Adrenal gland (tissue), 12 donors: ENCODE data around the gene RGMB. TPM values are rescaled to one million over a fixed set of nuclear protein-coding genes. Genes with fewer than 3 reads are reported as not detected.

ENCODE experiments used
- DNase-seq, 7 donors: peaks; one replicate each; pipeline ENCODE4 v3.0.0-alpha.2; 2019 to 2020
- H3K27ac ChIP-seq, 5 donors: fragments of 200-600 bp; sonication (generic) in 4 of 5; 1 replicate in 3 of 5; 2 replicates in 2 of 5; pipeline versions ENCODE4 v1.5.1 to v1.8.0; 2016 to 2020; ENCODE audit warnings: mild to moderate bottlenecking in 1 of 5
- H3K27me3 ChIP-seq: fragments of 200-600 bp; 2 replicates; pipeline ENCODE4 v1.8.0; 2021
- H3K36me3 ChIP-seq, 2 donors: fragments of 200-600 bp; replicated peaks in 1 of 2; 1 replicate in 1 of 2; 2 replicates in 1 of 2; pipeline versions ENCODE4 v1.5.1 to v1.8.0; 2018 to 2022
- H3K4me1 ChIP-seq, 2 donors: fragments of 200-600 bp; replicated peaks in 1 of 2; 1 replicate in 1 of 2; 2 replicates in 1 of 2; pipeline versions ENCODE4 v1.5.1 to v1.8.0; 2018 to 2021
- H3K4me3 ChIP-seq, 4 donors: fragments of 200-600 bp; sonication (generic) in 3 of 4; one replicate each; pipeline ENCODE4 v1.5.1; 2016 to 2018
- H3K9me3 ChIP-seq, 3 donors: fragments of 200-600 bp; sonication (generic) in 1 of 3; replicated peaks in 1 of 3; 1 replicate in 2 of 3; 2 replicates in 1 of 3; pipeline versions ENCODE4 v1.5.1 to v1.8.0; 2016 to 2021
- POLR2A ChIP-seq, 2 donors: fragments of 450-650 bp; IDR thresholded peaks; one replicate each; pipeline ENCODE4 v1.6.1; 2017; ENCODE audit warnings: antibody characterized with exemption in 2 of 2, mild to moderate bottlenecking in 2 of 2, moderate library complexity in 1 of 2
- WGBS, 4 donors: extraction: QIAGEN DNeasy Blood & Tissue Kit in 2 of 4; methylation state at CpG; one replicate each; pipeline versions ENCODE4 v1.1.5 to v1.1.7; 2013 to 2017; 5-methylcytosine and 5-hydroxymethylcytosine counted together
- intact Hi-C, 2 donors: fragments of 100-400 bp; cut with DNase I; formaldehyde crosslinking; loops; one replicate each; pipeline versions ENCODE4 v1.14.1 to v1.15.0; 2022 to 2023
- polyA plus RNA-seq, 3 donors: library from polyadenylated mRNA; stranded (reverse); fragments of 200-250 nt in 2 of 3; fragments of 350-450 nt in 1 of 3; fragmentation: Illumina TruSeq in 1 of 3; extraction: RNeasy Lipid Tissue Mini Kit (QIAGEN cat#74804) in 1 of 3; gene quantifications; one replicate each; pipeline ENCODE4 v1.2.3, GENCODE V29; 2013 to 2014
- total RNA-seq, 9 donors: library from RNA; depleted of rRNA in 4 of 9; stranded (reverse); fragments of >200 nt in 4 of 9; fragments of 120-200 nt in 1 of 9; fragmentation: NEBNext Ultra II Directional in 1 of 9; extraction: Animal tissue kit (Norgen Biotek cat#: 25700) in 1 of 9; gene quantifications; one replicate each; pipeline versions ENCODE4 v1.1.0 to v1.2.4, GENCODE V29; 2013 to 2023
- TF ChIP-seq, protein P1 (sequence below), 6 experiments: fragments of 450-650 bp in 4 of 6; fragments of 200-600 bp in 2 of 6; sonication (generic) in 1 of 6; IDR thresholded peaks; 1 replicate in 5 of 6; 2 replicates in 1 of 6; pipeline versions ENCODE4 v1.5.1 to v1.8.0; 2016 to 2021; ENCODE audit warnings: antibody characterized with exemption in 6 of 6, mild to moderate bottlenecking in 2 of 6, moderate library complexity in 1 of 6
- donor health status: healthy with polysubstance abuse.
- donor health status: Bipolar disorder and iron deficiency.
- donor health status: DM: yes; HTN: yes; CAD: no.
- donor health status: DM: no; HTN: no; CAD: no.
- donor health status: DM: no; HTN: no; CAD: no.
- donor health status: DM: yes; HTN: yes; CAD: no.

RGMB gene
- total and polyA plus RNA-seq, 12 donors, result 1.0 to 14.4 (median 9.6) TPM

GRCh38 chr5:98753507-98753906 is 20.0 kb upstream of the RGMB start:
- Histone ChIP-seq H3K27me3 (no peaks in the 10 kb centered on the region), H3K4me1 (no peaks in the 10 kb centered on the region), H3K4me3 (no peak overlapping the region), H3K27ac (no peak overlapping the region), H3K9me3 (no peaks in the 10 kb centered on the region), H3K36me3 (no peaks in the 10 kb centered on the region)
- intact Hi-C loops, result no loop called here
- TF ChIP-seq, protein P1, sequence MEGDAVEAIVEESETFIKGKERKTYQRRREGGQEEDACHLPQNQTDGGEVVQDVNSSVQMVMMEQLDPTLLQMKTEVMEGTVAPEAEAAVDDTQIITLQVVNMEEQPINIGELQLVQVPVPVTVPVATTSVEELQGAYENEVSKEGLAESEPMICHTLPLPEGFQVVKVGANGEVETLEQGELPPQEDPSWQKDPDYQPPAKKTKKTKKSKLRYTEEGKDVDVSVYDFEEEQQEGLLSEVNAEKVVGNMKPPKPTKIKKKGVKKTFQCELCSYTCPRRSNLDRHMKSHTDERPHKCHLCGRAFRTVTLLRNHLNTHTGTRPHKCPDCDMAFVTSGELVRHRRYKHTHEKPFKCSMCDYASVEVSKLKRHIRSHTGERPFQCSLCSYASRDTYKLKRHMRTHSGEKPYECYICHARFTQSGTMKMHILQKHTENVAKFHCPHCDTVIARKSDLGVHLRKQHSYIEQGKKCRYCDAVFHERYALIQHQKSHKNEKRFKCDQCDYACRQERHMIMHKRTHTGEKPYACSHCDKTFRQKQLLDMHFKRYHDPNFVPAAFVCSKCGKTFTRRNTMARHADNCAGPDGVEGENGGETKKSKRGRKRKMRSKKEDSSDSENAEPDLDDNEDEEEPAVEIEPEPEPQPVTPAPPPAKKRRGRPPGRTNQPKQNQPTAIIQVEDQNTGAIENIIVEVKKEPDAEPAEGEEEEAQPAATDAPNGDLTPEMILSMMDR (IDR thresholded peaks at IDR 0.05), result no peak
- TF ChIP-seq POLR2A (IDR thresholded peaks at IDR 0.05), result no peak
- no peak for DNase-seq
- 73 to 82% (median 78%) methylated on average over 4 of the region's 4 CpGs for WGBS, 4 donors

DNA sequence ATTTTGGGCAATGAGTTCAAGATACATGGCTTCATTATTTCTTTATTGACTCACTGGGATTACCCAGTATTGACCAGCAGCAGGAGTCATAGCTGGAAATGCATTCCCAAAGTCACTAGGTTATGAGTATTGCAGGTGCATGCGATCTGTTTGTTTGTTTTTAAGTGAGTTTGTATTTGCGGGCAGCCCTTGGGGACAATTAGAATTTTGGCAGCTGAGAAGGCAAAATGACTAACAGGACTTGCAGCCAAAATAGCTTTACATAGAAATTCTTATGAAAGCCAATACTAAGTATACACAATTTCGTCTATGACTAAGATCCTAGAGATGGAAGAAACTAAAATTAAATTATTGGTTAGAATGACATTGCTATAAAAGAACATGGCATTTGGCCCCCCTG is 18.1 kb upstream of the RGMB start:
- 75 to 80% (median 77%) methylated on average over 3 of the region's 3 CpGs for WGBS, 4 donors

DNA sequence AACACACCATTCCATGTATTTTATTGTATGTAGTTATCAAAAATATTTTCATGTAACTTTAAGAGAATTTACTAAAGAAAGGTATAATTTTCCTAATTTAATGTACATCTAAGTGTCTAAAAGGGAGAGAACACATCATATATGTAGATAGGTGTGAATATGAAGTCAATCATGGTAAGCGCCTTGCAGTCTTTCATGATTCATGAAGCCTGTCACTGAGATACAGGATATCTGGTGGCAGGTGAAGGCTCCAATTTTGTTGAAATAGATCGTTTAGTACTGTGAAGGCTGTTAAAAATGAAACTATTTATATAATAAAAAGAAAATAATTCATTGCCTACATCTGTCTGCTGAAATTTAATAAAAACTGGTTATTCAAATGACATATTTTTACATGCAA is 15.5 kb upstream of the RGMB start:
- no peak for DNase-seq
- Histone ChIP-seq H3K27ac (no peak overlapping the region), H3K36me3 (no peaks in the 10 kb centered on the region), H3K27me3 (no peaks in the 10 kb centered on the region), H3K4me1 (no peaks in the 10 kb centered on the region), H3K4me3 (no peak overlapping the region), H3K9me3 (no peaks in the 10 kb centered on the region)
- WGBS, 4 donors, result 84 to 90% (median 87%) methylated on average over 2 of the region's 2 CpGs
- TF ChIP-seq POLR2A (IDR thresholded peaks at IDR 0.05), result no peak
- TF ChIP-seq, protein P1 (IDR thresholded peaks at IDR 0.05), result no peak
- intact Hi-C loops, result no loop called here

More for the DNA sequence above, 18.1 kb upstream of the RGMB start:
- Histone ChIP-seq H3K36me3 (no peaks in the 10 kb centered on the region), H3K27me3 (no peaks in the 10 kb centered on the region), H3K9me3 (no peaks in the 10 kb centered on the region), H3K4me1 (no peaks in the 10 kb centered on the region), H3K4me3 (no peak overlapping the region), H3K27ac (no peak overlapping the region)
- DNase-seq, result no peak
- TF ChIP-seq POLR2A (IDR thresholded peaks at IDR 0.05), result no peak
- TF ChIP-seq, protein P1 (IDR thresholded peaks at IDR 0.05), result no peak
- intact Hi-C loops, result no loop called here

- no peak for DNase-seq
- Histone ChIP-seq H3K4me3 (no peak overlapping the region), H3K9me3 (no peaks in the 10 kb centered on the region), H3K27me3 (peaks cover 6% of the 10 kb centered on the region), H3K4me1 (no peaks in the 10 kb centered on the region), H3K36me3 (no peaks in the 10 kb centered on the region), H3K27ac (no peak overlapping the region)
- intact Hi-C loops, result no loop called here
- 72 to 91% (median 82%) methylated on average over 6 of the region's 6 CpGs for WGBS, 4 donors
- TF ChIP-seq, protein P1 (IDR thresholded peaks at IDR 0.05), result no peak
- TF ChIP-seq POLR2A (IDR thresholded peaks at IDR 0.05), result no peak
Observed at GRCh38 chr5:98763001-98763630, 10.3 kb upstream of the RGMB start.
